A549 (cell line): ENCODE results near the gene NCEH1. TPM values are rescaled to one million over a fixed set of nuclear protein-coding genes. Genes with fewer than 3 reads are reported as not detected.
A peak's percentile ranks its signal among the peaks of the same experiment; 100 is the strongest.
"Not testable (repeated sequence)": the region's sequence is repeated elsewhere in the genome, so short reads cannot be mapped to it uniquely, and the experiment has no call there.

Source experiments
- ATAC-seq, 2 experiments: fragments of 200-7000 bp in 1 of 2; fragments of >200 bp in 1 of 2; cut with Nextera tagmentation in 1 of 2; cut with Tn5 transposase in 1 of 2; 3 replicates each; pipeline versions ENCODE4 v1.8.0 to v1.9.1; 2018 to 2020; ENCODE audit warnings: mild to moderate bottlenecking in 1 of 2, moderate library complexity in 1 of 2
- CTCF ChIA-PET: fragments of 300-600 bp; sonication (Branson Sonifier 250); formaldehyde crosslinking; extraction: SDS; loops from one replicate; lab custom pipeline; 2021; ENCODE audit warnings: antibody characterized with exemption, inconsistent platforms; lab: Yijun Ruan, JAX
- POLR2A ChIA-PET: fragments of 350-600 bp; formaldehyde crosslinking; extraction: SDS; loops from one replicate; lab custom pipeline; 2021; ENCODE audit warnings: antibody characterized with exemption, inconsistent platforms; lab: Yijun Ruan, JAX
- DNase-seq, 2 experiments: peaks; one replicate each; pipeline versions ENCODE4 v3.0.0 to v3.0.0-alpha.2; 2011 to 2016; ENCODE audit warnings: low read depth in 1 of 2, low spot score in 1 of 2
- FAIRE-seq: peaks from 2 replicates; lab custom pipeline; 2011; peaks lifted over from hg19 to GRCh38; lab: Jason Lieb, UNC
- H3K27ac ChIP-seq, 2 experiments: fragments of >200 bp; sonication (Bioruptor Twin); formaldehyde crosslinking; 3 replicates each; pipeline ENCODE4 v1.5.1; 2016 to 2017
- H3K4me1 ChIP-seq: fragments of >200 bp; sonication (Bioruptor Twin); formaldehyde crosslinking; 3 replicates; pipeline ENCODE4 v1.6.1; 2016
- H3K4me2 ChIP-seq: fragments of >200 bp; sonication (Bioruptor Twin); formaldehyde crosslinking; 3 replicates; pipeline ENCODE4 v1.6.1; 2016
- H3K4me3 ChIP-seq: fragments of >200 bp; sonication (Bioruptor Twin); formaldehyde crosslinking; 3 replicates; pipeline ENCODE4 v1.5.1; 2016
- H3K9me3 ChIP-seq: fragments of >200 bp; sonication (Bioruptor Twin); formaldehyde crosslinking; 3 replicates; pipeline ENCODE4 v1.6.1; 2016
- CBX2 ChIP-seq: fragments of 200-600 bp; sonication (generic); IDR thresholded peaks from 2 replicates; pipeline ENCODE4 v1.6.1; 2016; ENCODE audit warnings: low read depth, mild to moderate bottlenecking, borderline replicate concordance
- EP300 ChIP-seq, 2 experiments: fragments of >200 bp; sonication (Bioruptor Twin); formaldehyde crosslinking; IDR thresholded peaks; 2 replicates in 1 of 2; 3 replicates in 1 of 2; pipeline ENCODE4 v1.6.1; 2016 to 2017
- HDAC2 ChIP-seq: fragments of 200-600 bp; sonication (generic); IDR thresholded peaks from 2 replicates; pipeline ENCODE4 v1.6.1; 2016
- HEYL ChIP-seq: fragments of 250-450 bp; sonication (Bioruptor Pico); IDR thresholded peaks from 2 replicates; pipeline ENCODE4 v1.8.0; 2021; ENCODE audit warnings: mild to moderate bottlenecking, moderate library complexity
- HOXB13 ChIP-seq: fragments of 250-450 bp; sonication (Bioruptor Pico); IDR thresholded peaks from 2 replicates; pipeline ENCODE4 v1.5.0; 2020; ENCODE audit warnings: low read depth, mild to moderate bottlenecking, moderate library complexity
- MAFK ChIP-seq: fragments of 450-650 bp; IDR thresholded peaks from 2 replicates; pipeline ENCODE4 v1.6.1; 2014; ENCODE audit not compliant: partially characterized antibody
- MAZ ChIP-seq: fragments of 150-350 bp; IDR thresholded peaks from 2 replicates; pipeline ENCODE4 v1.6.1; 2014; ENCODE audit warnings: antibody characterized with exemption, low read depth, low read length, borderline replicate concordance
- NFE2L2 ChIP-seq: fragments of 150-350 bp; conservative IDR thresholded peaks from 2 replicates; pipeline ENCODE4 v1.6.1; 2014; ENCODE audit warnings: low read length
- RAD21 ChIP-seq, 2 experiments: fragments of >200 bp in 1 of 2; sonication (Bioruptor Twin) in 1 of 2; formaldehyde crosslinking in 1 of 2; IDR thresholded peaks in 1 of 2; conservative IDR thresholded peaks in 1 of 2; 2 replicates in 1 of 2; 3 replicates in 1 of 2; pipeline ENCODE4 v1.6.1; 2012 to 2018; ENCODE audit warnings: inconsistent platforms in 1 of 2
- SMC3 ChIP-seq: fragments of >200 bp; sonication (Bioruptor Twin); formaldehyde crosslinking; IDR thresholded peaks from 3 replicates; pipeline ENCODE4 v1.6.1; 2018; ENCODE audit warnings: inconsistent platforms
- WGBS: methylation state at CpG from one replicate; pipeline ENCODE4 v1.1.6; 2017; ENCODE audit errors: missing lambda C conversion rate; 5-methylcytosine and 5-hydroxymethylcytosine counted together
- polyA plus RNA-seq, 4 experiments: library from polyadenylated mRNA; depleted of rRNA in 3 of 4; stranded (reverse); fragments of >200 nt; fragmentation: RNase III in 1 of 4; extraction: RNeasy Plus Mini Kit Qiagen cat#74134 plus additional on column Dnase treatment in 1 of 4; gene quantifications; 2 replicates in 3 of 4; 3 replicates in 1 of 4; pipeline ENCODE4 v1.2.3, GENCODE V29; 2011 to 2017
- TF ChIP-seq, protein P1 (sequence below): fragments of >200 bp; sonication (Bioruptor Twin); formaldehyde crosslinking; IDR thresholded peaks from 3 replicates; pipeline ENCODE4 v1.5.1; 2016
- TF ChIP-seq, protein P2 (sequence below): fragments of 200-600 bp; sonication (generic); IDR thresholded peaks from 2 replicates; pipeline ENCODE4 v1.6.1; 2016; ENCODE audit warnings: antibody characterized with exemption, mild to moderate bottlenecking, moderate library complexity
- TF ChIP-seq, protein P3 (sequence below): fragments of 250-450 bp; sonication (Bioruptor Pico); IDR thresholded peaks from 2 replicates; pipeline ENCODE4 v1.5.0; 2021; ENCODE audit warnings: mild to moderate bottlenecking, moderate library complexity, borderline replicate concordance

NCEH1 gene
- polyA plus RNA-seq, 2 of the 4 experiments (the other 2 are of a cell fraction) = 21.4 to 33.2 TPM

DNA sequence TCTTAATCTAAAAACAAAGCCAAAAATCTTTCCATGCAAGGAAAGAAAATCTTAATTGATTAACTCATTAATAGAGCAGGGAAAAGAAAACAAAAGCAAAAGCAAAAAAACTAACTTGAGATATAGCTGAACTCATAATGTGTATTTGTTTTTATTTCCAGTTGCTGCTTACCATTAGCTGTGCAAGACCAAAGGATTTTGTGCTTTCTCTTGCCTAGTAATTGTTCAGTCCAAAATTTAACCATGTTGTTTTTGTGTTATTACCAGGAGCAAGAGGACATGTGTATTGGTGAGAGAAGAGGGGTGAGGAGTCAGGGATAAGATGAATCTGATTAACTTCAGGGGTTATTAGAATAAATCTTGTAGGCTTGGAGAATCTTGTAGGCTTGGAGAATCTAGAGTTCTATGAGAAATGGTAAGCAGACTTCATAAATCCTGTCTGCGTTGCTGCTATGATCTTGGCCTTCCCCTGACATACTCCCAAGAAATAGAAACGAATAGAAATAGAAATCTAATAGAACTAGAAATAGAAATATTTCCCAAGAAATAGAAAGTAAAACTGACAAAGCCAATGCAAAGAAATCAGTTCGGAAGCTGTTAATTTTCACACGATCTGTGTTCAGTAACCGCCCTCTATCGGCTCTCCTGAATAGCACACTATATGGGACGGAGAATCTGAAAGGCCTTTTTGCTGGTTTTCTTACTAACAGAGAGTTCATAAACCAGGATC lies 115.0 kb downstream of the NCEH1 start:
- 6% methylated on average over 7 of the region's 7 CpGs for WGBS
- peak overlapping the region; percentile 29 to 33; a peak in 2 of 6 replicates for H3K27ac ChIP-seq
- TF ChIP-seq, protein P1, sequence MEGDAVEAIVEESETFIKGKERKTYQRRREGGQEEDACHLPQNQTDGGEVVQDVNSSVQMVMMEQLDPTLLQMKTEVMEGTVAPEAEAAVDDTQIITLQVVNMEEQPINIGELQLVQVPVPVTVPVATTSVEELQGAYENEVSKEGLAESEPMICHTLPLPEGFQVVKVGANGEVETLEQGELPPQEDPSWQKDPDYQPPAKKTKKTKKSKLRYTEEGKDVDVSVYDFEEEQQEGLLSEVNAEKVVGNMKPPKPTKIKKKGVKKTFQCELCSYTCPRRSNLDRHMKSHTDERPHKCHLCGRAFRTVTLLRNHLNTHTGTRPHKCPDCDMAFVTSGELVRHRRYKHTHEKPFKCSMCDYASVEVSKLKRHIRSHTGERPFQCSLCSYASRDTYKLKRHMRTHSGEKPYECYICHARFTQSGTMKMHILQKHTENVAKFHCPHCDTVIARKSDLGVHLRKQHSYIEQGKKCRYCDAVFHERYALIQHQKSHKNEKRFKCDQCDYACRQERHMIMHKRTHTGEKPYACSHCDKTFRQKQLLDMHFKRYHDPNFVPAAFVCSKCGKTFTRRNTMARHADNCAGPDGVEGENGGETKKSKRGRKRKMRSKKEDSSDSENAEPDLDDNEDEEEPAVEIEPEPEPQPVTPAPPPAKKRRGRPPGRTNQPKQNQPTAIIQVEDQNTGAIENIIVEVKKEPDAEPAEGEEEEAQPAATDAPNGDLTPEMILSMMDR = peak; percentile 80
- TF ChIP-seq SMC3 (peak; percentile 71), MAZ (no peak), CBX2 (no peak), RAD21 (conservative IDR thresholded peaks at IDR 0.05 in 1 of 2, IDR thresholded peaks at IDR 0.05 in 1 of 2) (peak; percentile 80 to 82)
- ATAC-seq = peak; percentile 80 to 91
- H3K4me1 ChIP-seq = peaks cover 7% of the 10 kb centered on the region; the same call in 1 of the 3 replicates
- H3K4me3 ChIP-seq = peak overlapping the region; percentile 19; the same call in 1 of the 3 replicates
- no peak for FAIRE-seq
- CTCF ChIA-PET = interaction anchor here (0.6 to 3.5 kb wide), 36 partner anchors 8 to 253 kb away, joined by 3 to 34 read pairs (median 4); no protein-coding TSS in a partner anchor
- peak overlapping the region; percentile 68 for H3K4me2 ChIP-seq
- no peaks in the 10 kb centered on the region for H3K9me3 ChIP-seq
- POLR2A ChIA-PET = no interaction called here
- DNase-seq = peak; percentile 45 to 46

DNA sequence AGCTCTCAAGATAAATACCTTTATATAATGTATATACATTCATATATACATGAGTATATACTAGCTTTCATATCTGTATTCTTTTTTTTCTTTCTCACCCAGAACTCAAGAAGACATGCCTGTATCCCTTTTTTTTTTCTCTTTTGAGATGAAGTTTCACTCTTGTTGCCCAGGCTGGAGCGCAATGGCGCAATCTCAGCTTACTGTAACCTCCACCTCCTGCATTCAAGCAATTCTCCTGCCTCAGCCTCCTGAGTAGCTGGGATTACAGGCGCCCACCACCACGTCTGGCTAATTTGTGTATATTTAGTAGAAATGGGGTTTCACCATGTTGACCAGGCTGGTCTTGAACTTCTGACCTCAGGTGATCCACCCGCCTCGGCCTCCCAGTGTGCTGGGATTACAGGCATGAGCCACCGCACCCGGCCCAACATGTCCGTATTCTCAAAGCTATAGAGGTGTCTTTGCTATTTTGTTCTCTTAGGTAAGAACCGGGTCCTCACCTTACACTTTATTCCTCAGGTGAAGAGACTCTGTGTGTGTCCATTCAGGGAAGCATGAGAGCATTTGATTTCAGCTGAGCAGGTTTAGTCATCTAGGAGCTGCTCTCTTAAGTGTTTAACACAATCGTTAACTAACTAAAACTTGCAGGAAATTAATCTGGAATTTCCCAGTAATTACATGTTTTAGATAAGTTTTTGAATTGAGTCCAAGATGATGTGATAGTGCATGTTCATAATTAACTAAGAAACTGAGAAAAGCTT lies 115.8 kb downstream of the NCEH1 start:
- H3K4me1 ChIP-seq, POLR2A ChIA-PET, DNase-seq, FAIRE-seq, ATAC-seq, H3K9me3 ChIP-seq, H3K4me3 ChIP-seq: not testable (repeated sequence)
- Histone ChIP-seq H3K27ac (peak overlapping the region in 1 of 2 experiments; percentile 37; a peak in 1 of 6 replicates), H3K4me2 (peak overlapping the region; percentile 68; the same call in 2 of the 3 replicates)
- WGBS = 86% methylated on average over 11 of the region's 11 CpGs
- CTCF ChIA-PET = interaction anchor here (0.6 to 3.5 kb wide), 24 partner anchors 8 to 133 kb away, joined by 3 to 34 read pairs (median 4); no protein-coding TSS in a partner anchor

DNA sequence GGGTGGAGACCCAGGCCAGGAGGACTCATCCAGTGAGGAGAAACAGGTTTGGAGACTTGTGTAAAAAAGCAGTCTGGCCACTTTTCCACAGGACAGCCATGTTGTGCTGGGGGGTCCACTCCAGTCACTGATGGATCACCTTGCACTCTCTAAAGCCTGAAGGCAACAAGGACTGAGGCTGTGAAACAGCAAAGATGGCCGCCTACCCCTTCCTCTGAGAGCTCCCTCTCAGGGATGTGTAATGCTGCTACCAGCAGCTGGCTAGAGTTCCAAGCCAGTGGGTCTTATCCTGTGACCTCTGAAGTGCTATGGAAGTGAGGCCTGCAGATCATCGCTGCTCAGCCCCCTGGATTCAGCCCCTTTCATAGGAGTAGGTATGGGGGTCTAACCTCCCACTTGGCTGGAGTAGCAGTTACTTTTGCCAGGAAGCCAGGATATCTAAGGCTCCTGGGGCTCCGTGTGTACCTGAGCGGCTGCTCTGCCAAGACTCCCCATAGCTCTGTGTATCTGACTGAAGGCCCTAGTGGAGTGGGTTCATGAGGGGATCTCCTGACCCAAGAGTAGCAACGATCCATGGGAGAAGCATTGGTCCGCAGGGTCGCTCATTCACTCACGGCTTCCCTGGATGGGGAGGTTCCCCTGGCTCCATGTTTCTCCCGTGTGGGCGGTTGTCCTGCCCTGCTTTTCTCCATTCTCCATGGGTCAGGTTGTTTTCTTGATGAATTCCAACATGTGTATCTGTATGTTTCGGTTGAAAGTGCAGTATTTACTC lies 117.8 kb downstream of the NCEH1 start:
- H3K4me2 ChIP-seq = no peak overlapping the region
- TF ChIP-seq HOXB13 = no peak
- TF ChIP-seq, protein P2, sequence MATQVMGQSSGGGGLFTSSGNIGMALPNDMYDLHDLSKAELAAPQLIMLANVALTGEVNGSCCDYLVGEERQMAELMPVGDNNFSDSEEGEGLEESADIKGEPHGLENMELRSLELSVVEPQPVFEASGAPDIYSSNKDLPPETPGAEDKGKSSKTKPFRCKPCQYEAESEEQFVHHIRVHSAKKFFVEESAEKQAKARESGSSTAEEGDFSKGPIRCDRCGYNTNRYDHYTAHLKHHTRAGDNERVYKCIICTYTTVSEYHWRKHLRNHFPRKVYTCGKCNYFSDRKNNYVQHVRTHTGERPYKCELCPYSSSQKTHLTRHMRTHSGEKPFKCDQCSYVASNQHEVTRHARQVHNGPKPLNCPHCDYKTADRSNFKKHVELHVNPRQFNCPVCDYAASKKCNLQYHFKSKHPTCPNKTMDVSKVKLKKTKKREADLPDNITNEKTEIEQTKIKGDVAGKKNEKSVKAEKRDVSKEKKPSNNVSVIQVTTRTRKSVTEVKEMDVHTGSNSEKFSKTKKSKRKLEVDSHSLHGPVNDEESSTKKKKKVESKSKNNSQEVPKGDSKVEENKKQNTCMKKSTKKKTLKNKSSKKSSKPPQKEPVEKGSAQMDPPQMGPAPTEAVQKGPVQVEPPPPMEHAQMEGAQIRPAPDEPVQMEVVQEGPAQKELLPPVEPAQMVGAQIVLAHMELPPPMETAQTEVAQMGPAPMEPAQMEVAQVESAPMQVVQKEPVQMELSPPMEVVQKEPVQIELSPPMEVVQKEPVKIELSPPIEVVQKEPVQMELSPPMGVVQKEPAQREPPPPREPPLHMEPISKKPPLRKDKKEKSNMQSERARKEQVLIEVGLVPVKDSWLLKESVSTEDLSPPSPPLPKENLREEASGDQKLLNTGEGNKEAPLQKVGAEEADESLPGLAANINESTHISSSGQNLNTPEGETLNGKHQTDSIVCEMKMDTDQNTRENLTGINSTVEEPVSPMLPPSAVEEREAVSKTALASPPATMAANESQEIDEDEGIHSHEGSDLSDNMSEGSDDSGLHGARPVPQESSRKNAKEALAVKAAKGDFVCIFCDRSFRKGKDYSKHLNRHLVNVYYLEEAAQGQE = no peak
- TF ChIP-seq, protein P3, sequence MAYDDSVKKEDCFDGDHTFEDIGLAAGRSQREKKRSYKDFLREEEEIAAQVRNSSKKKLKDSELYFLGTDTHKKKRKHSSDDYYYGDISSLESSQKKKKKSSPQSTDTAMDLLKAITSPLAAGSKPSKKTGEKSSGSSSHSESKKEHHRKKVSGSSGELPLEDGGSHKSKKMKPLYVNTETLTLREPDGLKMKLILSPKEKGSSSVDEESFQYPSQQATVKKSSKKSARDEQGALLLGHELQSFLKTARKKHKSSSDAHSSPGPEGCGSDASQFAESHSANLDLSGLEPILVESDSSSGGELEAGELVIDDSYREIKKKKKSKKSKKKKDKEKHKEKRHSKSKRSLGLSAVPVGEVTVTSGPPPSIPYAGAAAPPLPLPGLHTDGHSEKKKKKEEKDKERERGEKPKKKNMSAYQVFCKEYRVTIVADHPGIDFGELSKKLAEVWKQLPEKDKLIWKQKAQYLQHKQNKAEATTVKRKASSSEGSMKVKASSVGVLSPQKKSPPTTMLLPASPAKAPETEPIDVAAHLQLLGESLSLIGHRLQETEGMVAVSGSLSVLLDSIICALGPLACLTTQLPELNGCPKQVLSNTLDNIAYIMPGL (CRISPR knock-in tag) = no peak
- no peak for TF ChIP-seq MAFK
- no peak for TF ChIP-seq EP300 (IDR thresholded peaks at IDR 0.05)
- no peak for TF ChIP-seq HEYL
- TF ChIP-seq NFE2L2 = no peak
- no peak for TF ChIP-seq HDAC2
- FAIRE-seq = no peak
- H3K9me3 ChIP-seq = no peaks in the 10 kb centered on the region
- WGBS = 91% methylated on average over 10 of the region's 11 CpGs
- no peak for DNase-seq
- H3K4me1 ChIP-seq = peaks cover 7% of the 10 kb centered on the region; the same call in 1 of the 3 replicates
- ChIA-PET POLR2A (no interaction called here), CTCF (interaction anchor here (0.8 kb wide), 1 partner anchor 15 kb away, joined by 3 read pairs; no protein-coding TSS in a partner anchor)
- no peak for ATAC-seq
- no peak overlapping the region for H3K27ac ChIP-seq
- H3K4me3 ChIP-seq = no peak overlapping the region
